MM.1S (cell line): Measurements from ENCODE around the gene ACE.

Source experiments
- DNase-seq: peaks from one replicate; pipeline ENCODE4 v3.0.0-alpha.2; 2015
- H2AFZ ChIP-seq: fragments of 300-600 bp; sonication (generic); 2 replicates; pipeline ENCODE4 v1.6.0; 2016; ENCODE audit warnings: antibody characterized with exemption, low read length
- H3F3A ChIP-seq: fragments of 300-600 bp; sonication (generic); 2 replicates; pipeline ENCODE4 v1.6.1; 2016; ENCODE audit warnings: mild to moderate bottlenecking, antibody characterized with exemption, low read length, moderate library complexity, mixed read lengths; ENCODE audit not compliant: insufficient read depth
- H3K27ac ChIP-seq: fragments of 300-600 bp; sonication (generic); 2 replicates; pipeline ENCODE4 v1.5.1; 2016; ENCODE audit warnings: mild to moderate bottlenecking, low read length
- H3K27me3 ChIP-seq: fragments of 300-600 bp; sonication (generic); replicated peaks from 2 replicates; pipeline ENCODE4 v1.6.0; 2016; ENCODE audit warnings: low read length; ENCODE audit not compliant: insufficient read depth
- H3K36me3 ChIP-seq: fragments of 300-600 bp; sonication (generic); replicated peaks from 2 replicates; pipeline ENCODE4 v1.6.1; 2016; ENCODE audit warnings: mild to moderate bottlenecking, low read length, mixed read lengths; ENCODE audit not compliant: insufficient read depth
- H3K4me1 ChIP-seq: fragments of 300-600 bp; sonication (generic); 2 replicates; pipeline ENCODE4 v1.6.1; 2016; ENCODE audit warnings: low read length, mixed read lengths
- H3K4me2 ChIP-seq: fragments of 300-600 bp; sonication (generic); 2 replicates; pipeline ENCODE4 v1.6.0; 2016; ENCODE audit warnings: low read depth, low read length
- H3K4me3 ChIP-seq: fragments of 300-600 bp; sonication (generic); 2 replicates; pipeline ENCODE4 v1.5.1; 2016; ENCODE audit warnings: low read length, mixed read lengths
- H3K79me2 ChIP-seq: fragments of 300-600 bp; sonication (generic); 2 replicates; pipeline ENCODE4 v1.6.1; 2016; ENCODE audit warnings: mixed run types, low read length, mixed read lengths
- H3K9ac ChIP-seq: fragments of 300-600 bp; sonication (generic); 2 replicates; pipeline ENCODE4 v1.6.1; 2016; ENCODE audit warnings: low read length, mixed read lengths
- H3K9me2 ChIP-seq: fragments of 300-600 bp; sonication (generic); replicated peaks from 2 replicates; pipeline ENCODE4 v1.6.1; 2016; ENCODE audit warnings: mild to moderate bottlenecking, low read length, mixed read lengths; ENCODE audit not compliant: insufficient read depth
- H3K9me3 ChIP-seq: fragments of 300-600 bp; sonication (generic); replicated peaks from 2 replicates; pipeline ENCODE4 v1.6.1; 2016; ENCODE audit warnings: mild to moderate bottlenecking, low read length, mixed read lengths; ENCODE audit not compliant: insufficient read depth
- H4K20me1 ChIP-seq: fragments of 300-600 bp; sonication (generic); 2 replicates; pipeline ENCODE4 v1.6.1; 2016; ENCODE audit warnings: mild to moderate bottlenecking, low read length, moderate library complexity, mixed read lengths; ENCODE audit not compliant: insufficient read depth
- EZH2 ChIP-seq: fragments of 300-600 bp; sonication (generic); optimal IDR thresholded peaks from 2 replicates; pipeline ENCODE3; 2017; ENCODE audit warnings: low read depth, mild to moderate bottlenecking, antibody characterized with exemption, low read length, mixed read lengths
- EZH2phosphoT487 ChIP-seq: fragments of 300-600 bp; sonication (generic); IDR thresholded peaks from 2 replicates; pipeline ENCODE4 v1.6.1; 2018; ENCODE audit warnings: antibody characterized with exemption, low read length
- TF ChIP-seq, protein P1 (sequence below): fragments of 300-600 bp; sonication (generic); IDR thresholded peaks from 2 replicates; pipeline ENCODE4 v1.5.1; 2016; ENCODE audit warnings: antibody characterized with exemption, low read length, mixed read lengths

Gene ACE

DNA sequence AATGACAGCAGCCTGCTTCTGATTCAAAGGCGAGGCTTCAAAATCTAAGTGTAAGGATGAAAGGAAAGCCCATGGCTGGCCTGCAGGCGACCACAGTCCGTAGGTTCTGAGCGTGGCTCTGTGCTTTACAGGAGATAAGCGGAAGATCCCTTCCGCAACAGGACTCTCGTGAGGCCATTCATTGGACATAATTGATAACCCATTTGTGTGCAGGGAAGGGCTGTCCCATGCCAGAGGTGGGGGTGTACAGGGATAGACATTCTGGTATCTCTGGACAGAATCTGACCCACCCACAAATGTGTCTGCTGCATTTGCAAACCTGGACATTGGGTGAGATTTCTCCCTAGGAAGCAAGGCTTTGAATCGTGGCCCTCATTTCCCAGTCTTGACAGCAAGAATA, 34.8 kb upstream of the ACE start:
- Histone ChIP-seq H3K9me2 (no peaks in the 10 kb centered on the region), H3K27ac (no peak overlapping the region), H3K4me3 (no peak overlapping the region), H2AFZ (no peak overlapping the region), H3K9ac (no peak overlapping the region), H3K9me3 (no peaks in the 10 kb centered on the region), H3K79me2 (no peaks in the 10 kb centered on the region), H3K36me3 (no peaks in the 10 kb centered on the region), H3K4me1 (peaks cover 8% of the 10 kb centered on the region; the same call in 1 of the 2 replicates), H3K4me2 (no peak overlapping the region), H4K20me1 (no peaks in the 10 kb centered on the region), H3K27me3 (no peaks in the 10 kb centered on the region), H3F3A (no peaks in the 10 kb centered on the region; the same call in 1 of the 2 replicates)
- DNase-seq = no peak
- TF ChIP-seq, protein P1, sequence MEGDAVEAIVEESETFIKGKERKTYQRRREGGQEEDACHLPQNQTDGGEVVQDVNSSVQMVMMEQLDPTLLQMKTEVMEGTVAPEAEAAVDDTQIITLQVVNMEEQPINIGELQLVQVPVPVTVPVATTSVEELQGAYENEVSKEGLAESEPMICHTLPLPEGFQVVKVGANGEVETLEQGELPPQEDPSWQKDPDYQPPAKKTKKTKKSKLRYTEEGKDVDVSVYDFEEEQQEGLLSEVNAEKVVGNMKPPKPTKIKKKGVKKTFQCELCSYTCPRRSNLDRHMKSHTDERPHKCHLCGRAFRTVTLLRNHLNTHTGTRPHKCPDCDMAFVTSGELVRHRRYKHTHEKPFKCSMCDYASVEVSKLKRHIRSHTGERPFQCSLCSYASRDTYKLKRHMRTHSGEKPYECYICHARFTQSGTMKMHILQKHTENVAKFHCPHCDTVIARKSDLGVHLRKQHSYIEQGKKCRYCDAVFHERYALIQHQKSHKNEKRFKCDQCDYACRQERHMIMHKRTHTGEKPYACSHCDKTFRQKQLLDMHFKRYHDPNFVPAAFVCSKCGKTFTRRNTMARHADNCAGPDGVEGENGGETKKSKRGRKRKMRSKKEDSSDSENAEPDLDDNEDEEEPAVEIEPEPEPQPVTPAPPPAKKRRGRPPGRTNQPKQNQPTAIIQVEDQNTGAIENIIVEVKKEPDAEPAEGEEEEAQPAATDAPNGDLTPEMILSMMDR = no peak

DNA sequence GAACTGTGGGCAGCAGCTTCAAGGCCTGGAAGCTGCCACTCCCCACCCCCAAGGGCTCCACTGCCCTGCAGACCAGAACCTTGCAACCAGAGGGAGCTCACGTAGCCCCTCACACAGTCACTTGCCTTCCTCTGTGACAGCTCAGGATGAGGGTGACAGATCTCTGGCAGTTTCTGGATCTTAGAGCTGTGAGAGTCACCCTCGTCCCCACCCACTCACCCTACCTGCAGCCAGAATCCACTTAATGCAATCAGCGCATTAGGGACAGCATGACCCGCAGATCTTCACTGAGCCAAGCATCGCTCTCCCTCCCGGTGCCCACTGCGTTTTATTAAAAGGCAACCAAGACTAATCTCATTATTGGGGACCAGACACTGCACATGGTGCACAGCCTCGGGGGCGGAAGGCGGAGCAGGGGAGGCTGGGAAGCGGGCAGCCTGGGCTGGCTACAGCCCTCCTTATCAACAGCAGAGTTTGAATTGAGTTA, 34.3 kb upstream of the ACE start:
- Histone ChIP-seq H3K27ac (no peak overlapping the region), H3K9me3 (no peaks in the 10 kb centered on the region), H3K9me2 (no peaks in the 10 kb centered on the region), H4K20me1 (no peaks in the 10 kb centered on the region), H3K9ac (no peak overlapping the region), H3K27me3 (no peaks in the 10 kb centered on the region), H3K36me3 (no peaks in the 10 kb centered on the region), H3K4me2 (no peak overlapping the region), H3K79me2 (no peaks in the 10 kb centered on the region), H3F3A (no peaks in the 10 kb centered on the region; the same call in 1 of the 2 replicates), H3K4me1 (peaks cover 8% of the 10 kb centered on the region; the same call in 1 of the 2 replicates), H3K4me3 (no peak overlapping the region), H2AFZ (no peak overlapping the region)
- TF ChIP-seq, protein P1 = no peak
- TF ChIP-seq EZH2 (no peak), EZH2phosphoT487 (no peak)
- no peak for DNase-seq

DNA sequence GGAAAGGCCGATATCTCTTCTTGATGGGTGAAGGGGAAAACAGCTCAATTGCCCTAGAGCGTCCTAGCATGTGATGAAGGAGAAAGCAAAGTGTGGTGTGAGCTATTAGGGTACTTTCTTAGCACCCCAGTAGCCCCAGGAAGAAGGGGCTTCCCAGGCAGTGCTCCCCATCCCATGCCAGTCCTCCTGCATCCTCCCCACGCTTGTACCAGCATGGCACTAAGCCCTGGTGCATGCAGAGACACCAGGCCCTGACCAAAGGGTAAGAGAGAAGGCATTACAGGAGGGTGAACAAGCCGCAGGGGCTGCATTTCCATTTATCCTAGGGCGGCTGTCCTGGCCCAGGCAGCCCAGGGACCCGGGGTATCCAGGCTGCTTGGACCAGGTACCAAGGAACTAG, 33.8 kb upstream of the ACE start:
- Histone ChIP-seq H3F3A (no peaks in the 10 kb centered on the region; the same call in 1 of the 2 replicates), H3K4me3 (no peak overlapping the region), H3K27me3 (no peaks in the 10 kb centered on the region), H3K36me3 (no peaks in the 10 kb centered on the region), H3K9ac (no peak overlapping the region), H3K79me2 (no peaks in the 10 kb centered on the region), H2AFZ (no peak overlapping the region), H3K27ac (no peak overlapping the region), H4K20me1 (no peaks in the 10 kb centered on the region), H3K4me1 (peaks cover 8% of the 10 kb centered on the region; the same call in 1 of the 2 replicates), H3K9me2 (no peaks in the 10 kb centered on the region), H3K4me2 (no peak overlapping the region), H3K9me3 (no peaks in the 10 kb centered on the region)
- no peak for TF ChIP-seq EZH2phosphoT487
- TF ChIP-seq EZH2 = no peak
- TF ChIP-seq, protein P1 = no peak
- DNase-seq = no peak
